Omental fat pad (tissue), 4 donors: ENCODE results near the gene PLET1. TPM values are rescaled to one million over a fixed set of nuclear protein-coding genes. Genes with fewer than 3 reads are reported as not detected.
A peak's percentile ranks its signal among the peaks of the same experiment; 100 is the strongest.

Experiments
- ATAC-seq: fragments of 150-250 bp; one replicate; pipeline ENCODE4 v1.9.1; 2016; ENCODE audit warnings: mild to moderate bottlenecking, moderate library complexity; ENCODE audit not compliant: low FRiP score
- DNase-seq: peaks from one replicate; pipeline ENCODE4 v3.0.0-alpha.2; 2019; ENCODE audit warnings: low spot score
- CTCF ChIP-seq, 3 donors: fragments of 450-650 bp; IDR thresholded peaks; one replicate each; pipeline ENCODE4 v1.5.1; 2016 to 2017; ENCODE audit warnings: antibody characterized with exemption in 3 of 3, mild to moderate bottlenecking in 3 of 3, moderate library complexity in 2 of 3
- total RNA-seq, 4 donors: library from RNA; depleted of rRNA; stranded (reverse); fragments of >200 nt; gene quantifications; one replicate each; pipeline ENCODE4 v1.1.0, GENCODE V29; 2016

The PLET1 gene
- total RNA-seq, 4 donors from 2014 or later, result not detected

GRCh38 chr11:112293614-112294013 is 33.0 kb upstream of the PLET1 start:
- ATAC-seq (no peak), DNase-seq (no peak)
- no peak for TF ChIP-seq CTCF (IDR thresholded peaks at IDR 0.05)

DNA sequence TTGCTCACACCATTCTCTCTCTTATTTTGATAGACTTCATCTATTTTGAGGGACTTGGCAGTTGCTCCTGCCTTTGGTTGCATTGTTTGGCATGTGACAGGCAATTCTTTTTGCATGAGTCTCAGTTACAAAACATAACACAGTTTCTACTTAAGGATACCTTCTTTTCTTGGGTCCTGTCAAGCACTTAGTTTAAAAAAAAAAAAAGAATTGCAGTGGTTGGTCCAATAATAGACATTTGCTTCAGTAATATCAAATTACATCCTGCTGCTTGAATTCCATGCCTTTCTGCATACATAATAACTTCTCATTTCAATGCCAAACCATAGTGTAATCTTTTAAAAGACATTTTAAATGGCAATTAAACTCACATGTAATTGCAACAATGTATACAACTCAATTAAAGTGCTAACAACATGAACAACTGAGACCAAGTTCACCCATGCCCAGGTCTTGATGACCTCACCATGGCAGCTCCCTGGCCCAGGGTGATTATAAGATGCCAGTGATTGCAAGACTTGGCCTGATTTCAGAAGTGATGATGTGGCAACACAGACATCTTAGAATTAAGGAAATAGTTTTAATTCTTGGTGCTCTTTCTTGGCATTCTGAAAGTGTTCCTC is 32.2 kb upstream of the PLET1 start:
- ATAC-seq, result peak; percentile 71
- no peak for TF ChIP-seq CTCF (IDR thresholded peaks at IDR 0.05)
- peak; percentile 36 for DNase-seq

DNA sequence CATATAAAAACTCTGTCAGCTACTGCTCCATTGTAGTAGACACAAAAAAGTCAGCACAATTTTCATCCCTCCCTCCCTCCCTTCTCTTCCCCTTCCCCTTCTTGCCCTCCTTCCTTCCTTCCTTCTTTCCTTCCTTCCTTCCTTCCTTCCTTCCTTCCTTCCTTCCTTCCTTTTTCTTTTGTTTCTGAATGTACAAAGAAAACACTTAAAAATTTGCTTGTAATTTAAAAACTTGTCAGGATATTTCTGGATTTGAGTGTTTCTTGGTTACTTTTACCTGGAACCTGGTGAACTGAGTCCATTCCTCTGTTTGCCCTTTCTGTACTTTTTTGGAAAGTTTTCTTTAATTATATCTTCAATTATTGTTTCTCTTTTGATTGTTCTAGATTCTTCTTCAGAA is 31.5 kb upstream of the PLET1 start:
- DNase-seq, result no peak
- TF ChIP-seq CTCF (IDR thresholded peaks at IDR 0.05), result no peak
- ATAC-seq, result no peak

DNA sequence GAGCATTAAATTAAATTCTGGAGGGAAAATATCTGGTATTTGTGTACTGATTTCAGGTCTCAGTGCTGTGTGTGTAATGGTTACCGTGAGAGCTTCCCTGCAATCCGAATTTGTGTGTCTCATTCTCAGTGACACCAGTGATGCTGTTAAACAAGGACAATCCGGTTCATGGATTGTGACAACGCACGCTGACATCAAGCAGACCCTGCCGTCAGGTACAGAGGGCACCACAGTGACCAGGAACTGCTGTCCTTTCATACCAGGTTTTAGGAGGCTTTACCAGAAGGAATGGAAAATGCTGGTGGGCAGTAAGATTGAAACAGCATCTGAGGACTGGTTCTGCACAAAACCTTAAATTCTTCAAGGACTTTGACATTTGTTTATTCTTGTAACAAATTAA is 30.5 kb upstream of the PLET1 start:
- ATAC-seq (no peak), DNase-seq (no peak)
- TF ChIP-seq CTCF (IDR thresholded peaks at IDR 0.05), result no peak

- ATAC-seq, result no peak
- no peak for DNase-seq
- no peak for TF ChIP-seq CTCF (IDR thresholded peaks at IDR 0.05)
Measured at GRCh38 chr11:112290493-112290850, 29.8 kb upstream of the PLET1 start.

GRCh38 chr11:112289588-112290492 is 29.2 kb upstream of the PLET1 start:
- ATAC-seq, result peak; percentile 83
- TF ChIP-seq CTCF (IDR thresholded peaks at IDR 0.05), result peak in 1 of 3 donors; percentile 53
- peak; percentile 57 for DNase-seq

- ATAC-seq, result no peak
- no peak for TF ChIP-seq CTCF (IDR thresholded peaks at IDR 0.05)
- no peak for DNase-seq
Measured at GRCh38 chr11:112288021-112288420, 27.4 kb upstream of the PLET1 start.
